A673 (cell line): Measurements from ENCODE around the gene SLC39A9.

Source experiments
- CTCF ChIP-seq: fragments of 300-800, 200-600 bp; sonication (generic); conservative IDR thresholded peaks from 2 replicates; pipeline ENCODE4 v1.5.1; 2017; ENCODE audit warnings: low read depth, mild to moderate bottlenecking, antibody characterized with exemption, low read length, moderate library complexity, mixed read lengths
- EZH2 ChIP-seq: fragments of 200-600 bp; sonication (generic); IDR thresholded peaks from 2 replicates; pipeline ENCODE4 v1.6.1; 2017; ENCODE audit warnings: borderline replicate concordance, low read depth, mild to moderate bottlenecking, mixed read lengths, antibody characterized with exemption, low read length; ENCODE audit not compliant: poor library complexity, severe bottlenecking

- TF ChIP-seq CTCF (no peak; the same call in 1 of the 2 replicates), EZH2 (no peak)
Measured at GRCh38 chr14:69363055-69363454, 35.4 kb upstream of the SLC39A9 start.
